K562 (cell line): Measurements from ENCODE around the gene COL7A1.

Experiments
- CTCF ChIP-seq, 3 experiments: IDR thresholded peaks in 2 of 3; conservative IDR thresholded peaks in 1 of 3; 2 replicates each; pipeline ENCODE4 v1.5.1; 2011 to 2012; ENCODE audit warnings: low read length in 3 of 3, mild to moderate bottlenecking in 3 of 3, control low read depth in 2 of 3, improper control_type of control experiment in 1 of 3, inconsistent platforms in 1 of 3, low read depth in 1 of 3, mixed read lengths in 1 of 3, moderate library complexity in 1 of 3; ENCODE audit not compliant: insufficient read depth in 2 of 3
- FOXA1 ChIP-seq: fragments of 450-650 bp; IDR thresholded peaks from 2 replicates; pipeline ENCODE4 v1.6.1; 2016; ENCODE audit warnings: mild to moderate bottlenecking, borderline replicate concordance
- KDM4B ChIP-seq, 2 experiments: fragments of 450-650 bp in 1 of 2; sonication (generic) in 1 of 2; IDR thresholded peaks; 2 replicates each; pipeline ENCODE4 v1.6.1; 2016 to 2017; ENCODE audit warnings: borderline replicate concordance in 2 of 2, antibody characterized with exemption in 1 of 2, low read depth in 1 of 2, mild to moderate bottlenecking in 1 of 2
- MYNN ChIP-seq, 2 experiments: sonication (generic); formaldehyde crosslinking in 1 of 2; IDR thresholded peaks; 2 replicates each; pipeline versions ENCODE4 v1.5.0 to v1.6.1; 2016 to 2020; ENCODE audit warnings: antibody characterized with exemption in 1 of 2, missing genetic modification reagents in 1 of 2
- POLR2A ChIP-seq: fragments of 450-650 bp; conservative IDR thresholded peaks from 2 replicates; pipeline ENCODE4 v1.6.1; 2016
- PTBP1 ChIP-seq: fragments of 200-400 bp; formaldehyde crosslinking; IDR thresholded peaks from 2 replicates; pipeline ENCODE4 v1.6.1; 2017; ENCODE audit warnings: low read depth, low read length
- RBM14 ChIP-seq: fragments of 200-400 bp; formaldehyde crosslinking; IDR thresholded peaks from 2 replicates; pipeline ENCODE4 v1.6.1; 2018; ENCODE audit warnings: low read depth, mild to moderate bottlenecking, low read length, moderate library complexity, borderline replicate concordance; ENCODE audit not compliant: insufficient read depth
- THRA ChIP-seq: fragments of 450-650 bp; IDR thresholded peaks from 2 replicates; pipeline ENCODE4 v1.6.1; 2017; ENCODE audit warnings: mild to moderate bottlenecking, moderate library complexity

GRCh38 chr3:48623851-48624547 is 28.9 kb upstream of the COL7A1 start:
- TF ChIP-seq CTCF (IDR thresholded peaks at IDR 0.05 in 2 of 3, conservative IDR thresholded peaks at IDR 0.05 in 1 of 3; ENCODE audit: insufficient read depth in 2 of 3, low read depth in 1 of 3, low read length in 3 of 3), result no peak
- no peak for TF ChIP-seq PTBP1
- no peak for TF ChIP-seq KDM4B (IDR thresholded peaks at IDR 0.05; ENCODE audit: borderline replicate concordance in 2 of 2, low read depth in 1 of 2)
- no peak for TF ChIP-seq FOXA1
- no peak for TF ChIP-seq POLR2A
- TF ChIP-seq RBM14, result no peak
- TF ChIP-seq MYNN (IDR thresholded peaks at IDR 0.05), result no peak
- TF ChIP-seq MYNN (CRISPR knock-in tag; IDR thresholded peaks at IDR 0.05), result no peak
- TF ChIP-seq THRA, result no peak
